NCI-H2196 treated with DMSO at 0.1 percent for 48 hours (cell line): ENCODE measurements around the gene DCC.

Source experiments
- DNase-seq: peaks from one replicate; lab custom pipeline; 2025; ENCODE audit not compliant: unreplicated experiment; lab: John Stamatoyannopoulos, UW

Gene DCC

GRCh38 chr18:52415131-52415530, 75.1 kb downstream of the DCC start:
- no peak for DNase-seq

GRCh38 chr18:52422985-52423601, 83.1 kb downstream of the DCC start:
- DNase-seq = no peak

GRCh38 chr18:52426041-52426440, 86.0 kb downstream of the DCC start:
- DNase-seq = no peak

- DNase-seq = no peak
These were observed 86.5 kb downstream of the DCC start for GRCh38 chr18:52426462-52426861.

- no peak for DNase-seq
These were observed 87.7 kb downstream of the DCC start for GRCh38 chr18:52427521-52428175.

- no peak for DNase-seq
These were observed 91.7 kb downstream of the DCC start for GRCh38 chr18:52431683-52432082.

GRCh38 chr18:52433797-52434196, 93.8 kb downstream of the DCC start:
- no peak for DNase-seq

- no peak for DNase-seq
These were observed 95.3 kb downstream of the DCC start for GRCh38 chr18:52435301-52435700.

- DNase-seq = no peak
These were observed 97.2 kb downstream of the DCC start for GRCh38 chr18:52437161-52437560.

- no peak for DNase-seq
These were observed 99.5 kb downstream of the DCC start for GRCh38 chr18:52439457-52439856.

- no peak for DNase-seq
These were observed 101.8 kb downstream of the DCC start for GRCh38 chr18:52441794-52442193.

GRCh38 chr18:52442686-52443085, 102.7 kb downstream of the DCC start:
- no peak for DNase-seq

GRCh38 chr18:52451256-52451655, 111.3 kb downstream of the DCC start:
- DNase-seq = no peak

- DNase-seq = no peak
These were observed 111.9 kb downstream of the DCC start for GRCh38 chr18:52451851-52452250.

- DNase-seq = no peak
These were observed 112.4 kb downstream of the DCC start for GRCh38 chr18:52452427-52452826.

- no peak for DNase-seq
These were observed 119.9 kb downstream of the DCC start for GRCh38 chr18:52459890-52460289.

GRCh38 chr18:52462853-52463252, 122.9 kb downstream of the DCC start:
- no peak for DNase-seq

GRCh38 chr18:52465391-52465790, 125.4 kb downstream of the DCC start:
- DNase-seq = no peak

GRCh38 chr18:52468496-52468895, 128.5 kb downstream of the DCC start:
- no peak for DNase-seq

- DNase-seq = no peak
These were observed 135.3 kb downstream of the DCC start for GRCh38 chr18:52475325-52475724.

- no peak for DNase-seq
These were observed 141.1 kb downstream of the DCC start for GRCh38 chr18:52481116-52481515.

- DNase-seq = no peak
These were observed 145.0 kb downstream of the DCC start for GRCh38 chr18:52484977-52485376.

- DNase-seq = no peak
These were observed 146.1 kb downstream of the DCC start for GRCh38 chr18:52486052-52486451.
